Measurements from ENCODE around the gene NT5C2. TPM values are rescaled to one million over a fixed set of nuclear protein-coding genes. Genes with fewer than 3 reads are reported as not detected.
"Not testable (repeated sequence)": the region's sequence is repeated elsewhere in the genome, so short reads cannot be mapped to it uniquely, and the experiment has no call there.

Gene NT5C2
- total RNA-seq, 1 donor from 2014 or later, result 158 TPM

GRCh38 chr10:103171278-103171677 lies 21.8 kb downstream of the NT5C2 start:
- Histone ChIP-seq H3K4me3 (ENCODE audit: low read length in 3 of 3) (no peak overlapping the region), H3K27me3 (ENCODE audit: control insufficient read depth in 3 of 3, insufficient read depth in 3 of 3, low read length in 3 of 3) (no peaks in the 10 kb centered on the region), H3K36me3 (ENCODE audit: control insufficient read depth in 3 of 3, insufficient read depth in 3 of 3, low read length in 3 of 3) (peaks cover 25 to 40% (median 28%) of the 10 kb centered on the region in 3 donors), H3K27ac (ENCODE audit: low read depth, low read length) (no peak overlapping the region), H3K4me1 (ENCODE audit: control insufficient read depth in 3 of 3, insufficient read depth in 3 of 3, low read length in 3 of 3) (peaks cover 0 to 8% (median 5%) of the 10 kb centered on the region in 3 donors), H3K9ac (ENCODE audit: low read depth in 1 of 3, low read length in 3 of 3) (no peak overlapping the region), H3K9me3 (ENCODE audit: control insufficient read depth in 3 of 3, low read length in 3 of 3) (no peaks in the 10 kb centered on the region)

- H3K36me3 ChIP-seq (ENCODE audit: control insufficient read depth in 3 of 3, insufficient read depth in 3 of 3, low read length in 3 of 3), result peaks cover 21 to 29% (median 21%) of the 10 kb centered on the region in 3 donors
- H3K27me3 ChIP-seq (ENCODE audit: control insufficient read depth in 3 of 3, insufficient read depth in 3 of 3, low read length in 3 of 3), result no peaks in the 10 kb centered on the region
- no peaks in the 10 kb centered on the region for H3K4me1 ChIP-seq (ENCODE audit: control insufficient read depth in 3 of 3, insufficient read depth in 3 of 3, low read length in 3 of 3)
- no peak overlapping the region for H3K4me3 ChIP-seq (ENCODE audit: low read length in 3 of 3)
- no peaks in the 10 kb centered on the region for H3K9me3 ChIP-seq (ENCODE audit: control insufficient read depth in 3 of 3, low read length in 3 of 3)
- no peak overlapping the region for H3K9ac ChIP-seq (ENCODE audit: low read depth in 1 of 3, low read length in 3 of 3)
- no peak overlapping the region for H3K27ac ChIP-seq (ENCODE audit: low read depth, low read length)
Measured at GRCh38 chr10:103168438-103168837, 24.6 kb downstream of the NT5C2 start.

GRCh38 chr10:103167554-103167953 lies 25.5 kb downstream of the NT5C2 start:
- not testable (repeated sequence) for H3K9ac ChIP-seq (ENCODE audit: low read depth in 1 of 3, low read length in 3 of 3); H3K4me3 ChIP-seq (ENCODE audit: low read length in 3 of 3); H3K4me1 ChIP-seq (ENCODE audit: control insufficient read depth in 3 of 3, insufficient read depth in 3 of 3, low read length in 3 of 3); H3K9me3 ChIP-seq (ENCODE audit: control insufficient read depth in 3 of 3, low read length in 3 of 3); H3K27ac ChIP-seq (ENCODE audit: low read depth, low read length); H3K27me3 ChIP-seq (ENCODE audit: control insufficient read depth in 3 of 3, insufficient read depth in 3 of 3, low read length in 3 of 3)
- peaks cover 19 to 29% (median 22%) of the 10 kb centered on the region in 3 donors for H3K36me3 ChIP-seq (ENCODE audit: control insufficient read depth in 3 of 3, insufficient read depth in 3 of 3, low read length in 3 of 3)

- Histone ChIP-seq H3K4me3 (ENCODE audit: low read length in 3 of 3) (no peak overlapping the region), H3K4me1 (ENCODE audit: control insufficient read depth in 3 of 3, insufficient read depth in 3 of 3, low read length in 3 of 3) (no peaks in the 10 kb centered on the region), H3K36me3 (ENCODE audit: control insufficient read depth in 3 of 3, insufficient read depth in 3 of 3, low read length in 3 of 3) (peaks cover 15 to 29% (median 22%) of the 10 kb centered on the region in 3 donors), H3K27ac (ENCODE audit: low read depth, low read length) (no peak overlapping the region), H3K9ac (ENCODE audit: low read depth in 1 of 3, low read length in 3 of 3) (no peak overlapping the region), H3K27me3 (ENCODE audit: control insufficient read depth in 3 of 3, insufficient read depth in 3 of 3, low read length in 3 of 3) (no peaks in the 10 kb centered on the region), H3K9me3 (ENCODE audit: control insufficient read depth in 3 of 3, low read length in 3 of 3) (no peaks in the 10 kb centered on the region)
Measured at GRCh38 chr10:103166523-103166922, 26.5 kb downstream of the NT5C2 start.

GRCh38 chr10:103163766-103164403 lies 29.2 kb downstream of the NT5C2 start:
- H3K27me3 ChIP-seq (ENCODE audit: control insufficient read depth in 3 of 3, insufficient read depth in 3 of 3, low read length in 3 of 3); H3K9ac ChIP-seq (ENCODE audit: low read depth in 1 of 3, low read length in 3 of 3); H3K4me1 ChIP-seq (ENCODE audit: control insufficient read depth in 3 of 3, insufficient read depth in 3 of 3, low read length in 3 of 3); H3K9me3 ChIP-seq (ENCODE audit: control insufficient read depth in 3 of 3, low read length in 3 of 3); H3K4me3 ChIP-seq (ENCODE audit: low read length in 3 of 3); H3K27ac ChIP-seq (ENCODE audit: low read depth, low read length): not testable (repeated sequence)
- H3K36me3 ChIP-seq (ENCODE audit: control insufficient read depth in 3 of 3, insufficient read depth in 3 of 3, low read length in 3 of 3), result peaks cover 10 to 17% (median 16%) of the 10 kb centered on the region in 3 donors

- H3K9ac ChIP-seq (ENCODE audit: low read depth in 1 of 3, low read length in 3 of 3), result no peak overlapping the region
- no peaks in the 10 kb centered on the region for H3K27me3 ChIP-seq (ENCODE audit: control insufficient read depth in 3 of 3, insufficient read depth in 3 of 3, low read length in 3 of 3)
- no peak overlapping the region for H3K27ac ChIP-seq (ENCODE audit: low read depth, low read length)
- no peak overlapping the region for H3K4me3 ChIP-seq (ENCODE audit: low read length in 3 of 3)
- peaks cover 15 to 24% (median 23%) of the 10 kb centered on the region in 3 donors for H3K4me1 ChIP-seq (ENCODE audit: control insufficient read depth in 3 of 3, insufficient read depth in 3 of 3, low read length in 3 of 3)
- no peaks in the 10 kb centered on the region for H3K9me3 ChIP-seq (ENCODE audit: control insufficient read depth in 3 of 3, low read length in 3 of 3)
- H3K36me3 ChIP-seq (ENCODE audit: control insufficient read depth in 3 of 3, insufficient read depth in 3 of 3, low read length in 3 of 3), result peaks cover 0 to 12% (median 11%) of the 10 kb centered on the region in 3 donors
Measured at GRCh38 chr10:103157246-103157645, 35.8 kb downstream of the NT5C2 start.

GRCh38 chr10:103155471-103156085 lies 37.5 kb downstream of the NT5C2 start:
- Histone ChIP-seq H3K36me3 (ENCODE audit: control insufficient read depth in 3 of 3, insufficient read depth in 3 of 3, low read length in 3 of 3) (peaks cover 0 to 9% (median 7%) of the 10 kb centered on the region in 3 donors), H3K9me3 (ENCODE audit: control insufficient read depth in 3 of 3, low read length in 3 of 3) (no peaks in the 10 kb centered on the region), H3K4me3 (ENCODE audit: low read length in 3 of 3) (no peak overlapping the region), H3K27ac (ENCODE audit: low read depth, low read length) (peak overlapping the region; percentile 28), H3K9ac (ENCODE audit: low read depth in 1 of 3, low read length in 3 of 3) (no peak overlapping the region), H3K27me3 (ENCODE audit: control insufficient read depth in 3 of 3, insufficient read depth in 3 of 3, low read length in 3 of 3) (no peaks in the 10 kb centered on the region), H3K4me1 (ENCODE audit: control insufficient read depth in 3 of 3, insufficient read depth in 3 of 3, low read length in 3 of 3) (peaks cover 15 to 24% (median 23%) of the 10 kb centered on the region in 3 donors)

- Histone ChIP-seq H3K9ac (ENCODE audit: low read depth in 1 of 3, low read length in 3 of 3) (no peak overlapping the region), H3K27me3 (ENCODE audit: control insufficient read depth in 3 of 3, insufficient read depth in 3 of 3, low read length in 3 of 3) (no peaks in the 10 kb centered on the region), H3K36me3 (ENCODE audit: control insufficient read depth in 3 of 3, insufficient read depth in 3 of 3, low read length in 3 of 3) (peaks cover 0 to 9% (median 7%) of the 10 kb centered on the region in 3 donors), H3K27ac (ENCODE audit: low read depth, low read length) (peak overlapping the region; percentile 28), H3K4me1 (ENCODE audit: control insufficient read depth in 3 of 3, insufficient read depth in 3 of 3, low read length in 3 of 3) (peaks cover 15 to 25% (median 24%) of the 10 kb centered on the region in 3 donors), H3K4me3 (ENCODE audit: low read length in 3 of 3) (peak overlapping the region in 2 of 3 donors; percentile 9 to 64), H3K9me3 (ENCODE audit: control insufficient read depth in 3 of 3, low read length in 3 of 3) (no peaks in the 10 kb centered on the region)
Measured at GRCh38 chr10:103154521-103155299, 38.4 kb downstream of the NT5C2 start.

- H3K9me3 ChIP-seq (ENCODE audit: control insufficient read depth in 3 of 3, low read length in 3 of 3), result no peaks in the 10 kb centered on the region
- peaks cover 0 to 7% (median 7%) of the 10 kb centered on the region in 3 donors for H3K36me3 ChIP-seq (ENCODE audit: control insufficient read depth in 3 of 3, insufficient read depth in 3 of 3, low read length in 3 of 3)
- peak overlapping the region; percentile 57 to 75 (median 63) for H3K9ac ChIP-seq (ENCODE audit: low read depth in 1 of 3, low read length in 3 of 3)
- H3K27me3 ChIP-seq (ENCODE audit: control insufficient read depth in 3 of 3, insufficient read depth in 3 of 3, low read length in 3 of 3), result no peaks in the 10 kb centered on the region
- H3K4me3 ChIP-seq (ENCODE audit: low read length in 3 of 3), result peak overlapping the region; percentile 22 to 64 (median 31)
- H3K27ac ChIP-seq (ENCODE audit: low read depth, low read length), result peak overlapping the region; percentile 55
- H3K4me1 ChIP-seq (ENCODE audit: control insufficient read depth in 3 of 3, insufficient read depth in 3 of 3, low read length in 3 of 3), result peaks cover 15 to 25% (median 24%) of the 10 kb centered on the region in 3 donors
Measured at GRCh38 chr10:103153302-103154197, 39.5 kb downstream of the NT5C2 start.

Data from skeletal muscle tissue (tissue), 4 donors.